ENCODE data around the gene GFM1.
A peak's percentile ranks its signal among the peaks of the same experiment; 100 is the strongest.

GFM1 gene

GRCh38 chr3:158644345-158644908 lies at the start of gene GFM1:
GFM1 (plus strand) TSS chr3:158644527; CDS start chr3:158644635, 108 bp downstream.
- peak within 1 kb of the TSS; percentile 91 for H3K4me3 ChIP-seq (ENCODE audit: low read depth, low read length)
- peak; percentile 94 for TF ChIP-seq CTCF (IDR thresholded peaks at IDR 0.05; ENCODE audit: low read depth, low read length)
- DNase-seq (ENCODE audit: low read depth, low spot score) = peak; percentile 96
- in situ Hi-C loops (cut with HindIII; ENCODE audit: low sequenced_read_pairs) = no loop called here

GRCh38 chr3:158600787-158601186 lies 43.5 kb upstream of the GFM1 start:
- no peak for TF ChIP-seq CTCF (IDR thresholded peaks at IDR 0.05; ENCODE audit: low read depth, low read length)
- H3K4me3 ChIP-seq (ENCODE audit: low read depth, low read length) = no peak overlapping the region
- no peak for DNase-seq (ENCODE audit: low read depth, low spot score)
- in situ Hi-C loops (cut with HindIII; ENCODE audit: low sequenced_read_pairs) = no loop called here

- no peak for TF ChIP-seq CTCF (IDR thresholded peaks at IDR 0.05; ENCODE audit: low read depth, low read length)
- DNase-seq (ENCODE audit: low read depth, low spot score) = no peak
- H3K4me3 ChIP-seq (ENCODE audit: low read depth, low read length) = no peak overlapping the region
- in situ Hi-C loops (cut with HindIII; ENCODE audit: low sequenced_read_pairs) = no loop called here
These were observed 42.1 kb upstream of the GFM1 start for GRCh38 chr3:158602227-158602626.

- in situ Hi-C loops (cut with HindIII; ENCODE audit: low sequenced_read_pairs) = no loop called here
- H3K4me3 ChIP-seq (ENCODE audit: low read depth, low read length) = no peak overlapping the region
- DNase-seq (ENCODE audit: low read depth, low spot score) = no peak
- TF ChIP-seq CTCF (IDR thresholded peaks at IDR 0.05; ENCODE audit: low read depth, low read length) = no peak
These were observed 26.1 kb upstream of the GFM1 start for GRCh38 chr3:158617982-158618875.

GRCh38 chr3:158625881-158626280 lies 18.4 kb upstream of the GFM1 start:
- in situ Hi-C loops (cut with HindIII; ENCODE audit: low sequenced_read_pairs) = no loop called here
- H3K4me3 ChIP-seq (ENCODE audit: low read depth, low read length) = no peak overlapping the region
- DNase-seq (ENCODE audit: low read depth, low spot score) = no peak
- no peak for TF ChIP-seq CTCF (IDR thresholded peaks at IDR 0.05; ENCODE audit: low read depth, low read length)

GRCh38 chr3:158631981-158632380 lies 12.3 kb upstream of the GFM1 start:
- no peak for DNase-seq (ENCODE audit: low read depth, low spot score)
- no peak for TF ChIP-seq CTCF (IDR thresholded peaks at IDR 0.05; ENCODE audit: low read depth, low read length)
- in situ Hi-C loops (cut with HindIII; ENCODE audit: low sequenced_read_pairs) = no loop called here

More at GRCh38 chr3:158631981-158632380, 12.3 kb upstream of the GFM1 start:
- no peak overlapping the region for H3K4me3 ChIP-seq (ENCODE audit: low read depth, low read length)

Measured in astrocyte of the spinal cord (primary cell).